ENCODE measurements around the gene DOCK2.

DNA sequence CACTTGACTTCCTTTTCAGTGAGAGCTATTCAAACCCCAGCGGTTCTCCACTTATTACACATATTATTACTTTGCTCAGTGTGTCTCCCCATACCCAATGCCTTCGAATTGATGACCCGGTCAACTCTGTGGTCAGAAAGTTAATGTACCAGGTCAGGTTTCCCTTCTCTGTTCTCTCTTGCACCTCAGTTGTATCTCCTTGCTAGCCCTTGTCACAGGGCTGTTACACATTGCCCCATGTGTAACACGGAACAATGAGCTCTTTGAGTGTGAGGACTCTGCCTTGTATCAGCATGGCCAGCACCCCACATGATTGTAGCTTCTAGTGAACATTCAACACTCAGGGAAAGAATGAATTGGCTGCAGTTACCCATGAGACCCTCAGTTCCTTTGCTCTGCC lies 73.6 kb downstream of the DOCK2 start:
- TF ChIP-seq, protein P1, sequence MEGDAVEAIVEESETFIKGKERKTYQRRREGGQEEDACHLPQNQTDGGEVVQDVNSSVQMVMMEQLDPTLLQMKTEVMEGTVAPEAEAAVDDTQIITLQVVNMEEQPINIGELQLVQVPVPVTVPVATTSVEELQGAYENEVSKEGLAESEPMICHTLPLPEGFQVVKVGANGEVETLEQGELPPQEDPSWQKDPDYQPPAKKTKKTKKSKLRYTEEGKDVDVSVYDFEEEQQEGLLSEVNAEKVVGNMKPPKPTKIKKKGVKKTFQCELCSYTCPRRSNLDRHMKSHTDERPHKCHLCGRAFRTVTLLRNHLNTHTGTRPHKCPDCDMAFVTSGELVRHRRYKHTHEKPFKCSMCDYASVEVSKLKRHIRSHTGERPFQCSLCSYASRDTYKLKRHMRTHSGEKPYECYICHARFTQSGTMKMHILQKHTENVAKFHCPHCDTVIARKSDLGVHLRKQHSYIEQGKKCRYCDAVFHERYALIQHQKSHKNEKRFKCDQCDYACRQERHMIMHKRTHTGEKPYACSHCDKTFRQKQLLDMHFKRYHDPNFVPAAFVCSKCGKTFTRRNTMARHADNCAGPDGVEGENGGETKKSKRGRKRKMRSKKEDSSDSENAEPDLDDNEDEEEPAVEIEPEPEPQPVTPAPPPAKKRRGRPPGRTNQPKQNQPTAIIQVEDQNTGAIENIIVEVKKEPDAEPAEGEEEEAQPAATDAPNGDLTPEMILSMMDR (conservative IDR thresholded peaks at IDR 0.05) = no peak
- TF ChIP-seq ZFX (IDR thresholded peaks at IDR 0.05) = no peak
